GM21576 (cell line): ENCODE data around the gene METRN.

Experiments
- ATAC-seq: cut with Tn5 transposase; IDR thresholded peaks from one replicate; pipeline ENCODE4 v1.9.1; 2021; ENCODE audit warnings: mild to moderate bottlenecking, moderate library complexity; ENCODE audit not compliant: unreplicated experiment

The METRN gene

GRCh38 chr16:721765-722540 lies 7.0 kb downstream of the METRN start:
- ATAC-seq: no peak

- ATAC-seq: no peak
These were observed 8.1 kb downstream of the METRN start for GRCh38 chr16:722835-723633.

GRCh38 chr16:723695-724094 lies 8.8 kb downstream of the METRN start:
- no peak for ATAC-seq

DNA sequence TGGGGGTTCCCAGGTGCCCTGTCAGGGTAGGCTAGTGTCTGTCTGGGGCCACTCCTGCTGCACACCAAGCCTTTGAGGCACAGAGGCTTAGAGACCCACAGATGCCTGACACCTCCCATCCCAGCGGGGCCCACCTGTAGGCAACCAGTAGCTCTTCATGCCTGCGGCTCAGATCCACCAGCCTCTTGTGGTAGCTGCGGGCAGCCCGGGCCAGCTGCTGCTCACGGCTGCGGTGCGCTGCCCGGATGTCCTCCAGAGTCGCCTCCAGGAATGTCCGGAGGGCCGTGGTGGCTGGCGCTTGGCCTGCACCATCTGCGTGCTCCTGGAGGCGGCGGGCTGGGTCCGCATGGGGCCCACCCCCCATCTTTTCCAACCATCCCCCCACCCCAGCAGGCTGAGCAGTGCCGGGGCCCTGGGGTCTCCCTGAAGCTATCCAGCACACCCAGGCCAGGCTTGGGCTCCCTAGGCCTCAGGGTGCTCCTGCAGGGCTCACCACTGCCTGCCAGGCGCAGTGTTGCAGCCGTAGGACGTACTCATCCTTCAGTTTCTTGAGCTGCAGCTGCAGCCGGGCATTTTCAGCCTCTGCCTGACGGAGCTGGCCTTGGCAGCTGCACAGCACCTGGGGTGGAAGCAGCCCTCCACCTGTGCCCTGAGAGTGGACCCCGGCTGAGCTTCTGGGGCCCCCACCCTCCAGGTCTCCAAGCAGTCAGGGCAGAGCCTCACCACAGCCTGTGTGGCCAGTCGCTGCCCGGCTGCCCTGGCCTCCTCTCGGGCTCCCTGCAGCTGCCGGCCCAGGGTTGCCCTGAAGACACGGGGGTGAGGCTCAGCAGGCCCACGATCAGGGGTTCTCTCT lies 9.5 kb downstream of the METRN start:
- ATAC-seq: no peak

DNA sequence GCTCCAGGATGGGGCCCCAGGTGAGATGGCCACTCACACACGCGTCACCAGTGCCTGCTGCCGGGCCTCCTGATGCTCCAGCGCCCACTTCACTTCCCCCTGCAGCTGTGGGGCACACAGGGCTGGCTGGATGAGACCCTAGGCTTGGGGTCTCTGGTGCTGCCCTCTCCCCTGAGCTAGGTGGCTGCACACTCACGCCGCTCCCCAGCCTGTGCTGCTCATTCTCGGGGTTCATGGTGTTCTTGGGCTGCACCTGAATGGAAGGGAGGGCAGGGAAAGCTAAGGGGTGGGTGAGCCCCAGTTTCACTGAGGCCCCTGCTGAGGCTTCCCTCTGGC lies 10.1 kb downstream of the METRN start:
- ATAC-seq: no peak

GRCh38 chr16:725463-726187 lies 10.7 kb downstream of the METRN start:
- no peak for ATAC-seq

GRCh38 chr16:726188-726437 lies 11.2 kb downstream of the METRN start:
- no peak for ATAC-seq

- no peak for ATAC-seq
These were observed 11.7 kb downstream of the METRN start, which contains the start of the genes CCDC78 and HAGHL for GRCh38 chr16:726438-727290. Gene CCDC78, minus strand, starts transcription at chr16:726443. Its CDS starts 76 bp downstream, at chr16:726367. Gene HAGHL, plus strand, starts transcription at chr16:727106. Its CDS starts 404 bp downstream, at chr16:727510.

DNA sequence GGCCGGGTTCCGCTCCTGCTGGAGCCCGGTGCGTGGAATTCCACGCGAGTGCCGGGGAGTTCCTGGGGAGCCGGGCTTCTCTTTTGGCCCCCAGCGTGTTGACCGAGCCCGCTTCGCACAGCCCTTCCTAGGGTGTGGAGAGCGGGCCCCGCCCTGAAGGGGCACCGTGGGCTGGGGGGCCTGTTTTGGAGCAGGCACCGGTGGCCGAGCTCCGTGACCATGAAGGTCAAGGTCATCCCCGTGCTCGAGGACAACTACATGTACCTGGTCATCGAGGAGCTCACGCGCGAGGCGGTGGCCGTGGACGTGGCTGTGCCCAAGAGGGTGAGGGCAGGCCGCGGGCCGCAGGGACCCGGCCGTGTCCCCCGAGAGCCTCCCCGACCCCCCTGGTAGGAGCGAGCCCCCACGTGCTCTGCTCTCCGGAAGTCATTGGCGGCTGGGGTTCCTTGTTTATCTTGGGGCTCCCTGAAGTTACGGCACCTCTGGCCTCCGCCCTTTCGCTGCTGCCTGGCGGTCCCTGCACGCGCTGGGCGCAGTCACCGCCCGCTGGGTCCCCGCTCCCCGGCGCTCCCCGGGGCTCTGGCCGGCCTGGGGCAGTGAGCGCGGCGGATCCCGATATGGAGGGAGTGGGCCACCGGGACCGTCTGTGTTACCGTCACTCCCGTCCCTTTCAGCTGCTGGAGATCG lies 12.5 kb downstream of the METRN start:
- ATAC-seq: no peak

GRCh38 chr16:728131-728889 lies 13.4 kb downstream of the METRN start:
- ATAC-seq: no peak

DNA sequence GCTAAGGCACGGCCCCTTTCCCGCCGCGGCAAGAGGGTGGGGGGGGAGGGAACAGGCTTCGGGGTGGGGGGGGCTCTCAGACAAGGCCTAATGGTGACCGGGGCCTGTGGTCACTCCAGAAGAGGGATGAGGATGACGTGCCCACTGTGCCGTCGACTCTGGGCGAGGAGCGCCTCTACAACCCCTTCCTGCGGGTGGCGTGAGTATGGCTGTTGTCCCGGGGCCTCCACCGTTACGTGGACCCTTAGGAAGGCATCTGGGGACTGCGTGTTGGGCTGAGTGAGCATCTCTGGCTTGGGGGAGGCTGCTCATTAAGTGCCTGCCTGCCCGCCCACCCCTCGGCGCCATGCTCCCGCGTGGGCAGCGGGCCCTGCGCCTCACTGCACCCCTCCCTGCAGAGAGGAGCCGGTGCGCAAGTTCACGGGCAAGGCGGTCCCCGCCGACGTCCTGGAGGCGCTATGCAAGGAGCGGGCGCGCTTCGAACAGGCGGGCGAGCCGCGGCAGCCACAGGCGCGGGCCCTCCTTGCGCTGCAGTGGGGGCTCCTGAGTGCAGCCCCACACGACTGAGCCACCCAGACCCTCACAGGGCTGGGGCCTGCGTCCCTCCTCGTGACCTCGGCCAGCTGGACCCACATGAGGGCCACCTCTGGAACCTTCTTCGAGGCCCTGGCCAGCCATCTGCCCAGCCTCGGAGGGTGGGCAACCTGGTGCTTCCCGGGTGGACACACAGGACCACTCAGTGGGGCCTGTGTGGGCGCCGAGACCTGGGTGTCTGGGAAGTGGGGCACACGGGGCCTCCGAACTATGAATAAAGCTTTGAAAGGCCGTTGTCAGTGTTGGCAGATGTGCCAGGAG lies 14.2 kb downstream of the METRN start:
- ATAC-seq: no peak

GRCh38 chr16:729768-730665 lies 15.1 kb downstream of the METRN start:
- no peak for ATAC-seq

GRCh38 chr16:730666-731509 lies 16.0 kb downstream of the METRN start:
- ATAC-seq: no peak

- ATAC-seq: no peak
These were observed 17.4 kb downstream of the METRN start for GRCh38 chr16:732332-732731.

- no peak for ATAC-seq
These were observed 18.0 kb downstream of the METRN start for GRCh38 chr16:732936-733335.
